H1 (cell line): ENCODE data around the gene CEP128.

Experiments used
- CREB1 ChIP-seq: IDR thresholded peaks from 2 replicates; pipeline ENCODE4 v1.6.1; 2012; ENCODE audit warnings: inconsistent platforms
- CTCF ChIP-seq, 3 experiments: IDR thresholded peaks; 1 replicate in 2 of 3; 2 replicates in 1 of 3; pipeline versions ENCODE4 v1.5.1 to v1.6.1; 2011; ENCODE audit warnings: low read length in 3 of 3, mild to moderate bottlenecking in 3 of 3, inconsistent platforms in 2 of 3, low read depth in 1 of 3, moderate library complexity in 1 of 3; ENCODE audit not compliant: insufficient read depth in 1 of 3; ENCODE audit errors: control extremely low read depth in 1 of 3
- EZH2 ChIP-seq: fragments of 200-600 bp; sonication (generic); IDR thresholded peaks from 2 replicates; pipeline ENCODE4 v1.7.1; 2012; ENCODE audit warnings: low read depth, mild to moderate bottlenecking, moderate library complexity, low read length, inconsistent platforms; ENCODE audit not compliant: severe bottlenecking
- POLR2AphosphoS5 ChIP-seq: IDR thresholded peaks from 2 replicates; pipeline ENCODE4 v1.6.1; 2011; ENCODE audit warnings: low read depth, low read length
- YY1 ChIP-seq: IDR thresholded peaks from 2 replicates; pipeline ENCODE4 v1.6.1; 2011; ENCODE audit warnings: low read depth, mild to moderate bottlenecking, low read length
- TF ChIP-seq, protein P1 (sequence below): IDR thresholded peaks from 2 replicates; pipeline ENCODE4 v1.6.1; 2012; ENCODE audit warnings: inconsistent platforms

GRCh38 chr14:80978403-80978802, 36.9 kb upstream of the CEP128 start:
- TF ChIP-seq YY1 (no peak), CREB1 (no peak), CTCF (IDR thresholded peaks at IDR 0.05; ENCODE audit: control extremely low read depth in 1 of 3, insufficient read depth in 1 of 3, low read depth in 1 of 3, low read length in 3 of 3) (no peak), EZH2 (no peak), POLR2AphosphoS5 (no peak)
- TF ChIP-seq, protein P1, sequence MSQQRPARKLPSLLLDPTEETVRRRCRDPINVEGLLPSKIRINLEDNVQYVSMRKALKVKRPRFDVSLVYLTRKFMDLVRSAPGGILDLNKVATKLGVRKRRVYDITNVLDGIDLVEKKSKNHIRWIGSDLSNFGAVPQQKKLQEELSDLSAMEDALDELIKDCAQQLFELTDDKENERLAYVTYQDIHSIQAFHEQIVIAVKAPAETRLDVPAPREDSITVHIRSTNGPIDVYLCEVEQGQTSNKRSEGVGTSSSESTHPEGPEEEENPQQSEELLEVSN, result no peak
